Esophagus muscularis mucosa (tissue), 3 donors: ENCODE measurements around the gene POLE.

Experiments used
- CTCF ChIP-seq, 3 experiments: fragments of 200-600 bp in 2 of 3; fragments of 450-650 bp in 1 of 3; sonication (generic) in 2 of 3; IDR thresholded peaks; one replicate each; pipeline ENCODE4 v1.5.1; 2017 to 2019; ENCODE audit warnings: antibody characterized with exemption in 3 of 3, mild to moderate bottlenecking in 2 of 3, moderate library complexity in 1 of 3
- POLR2A ChIP-seq: fragments of 450-650 bp; IDR thresholded peaks from one replicate; pipeline ENCODE4 v1.6.1; 2017; ENCODE audit warnings: antibody characterized with exemption, moderate library complexity, mild to moderate bottlenecking, low read depth
- POLR2AphosphoS5 ChIP-seq, 2 donors: sonication (generic); formaldehyde crosslinking; IDR thresholded peaks; one replicate each; pipeline ENCODE4 v1.6.1; 2017; ENCODE audit warnings: antibody characterized with exemption in 2 of 2

GRCh38 chr12:132716356-132716755 is 29.2 kb upstream of the POLE start:
- no peak for TF ChIP-seq CTCF (IDR thresholded peaks at IDR 0.05)
- TF ChIP-seq POLR2A, result no peak
- TF ChIP-seq POLR2AphosphoS5 (IDR thresholded peaks at IDR 0.05), result no peak
